GM19395 (cell line): ENCODE measurements around the gene INVS.
"Not testable (repeated sequence)": the region's sequence is repeated elsewhere in the genome, so short reads cannot be mapped to it uniquely, and the experiment has no call there.

ENCODE experiments used
- ATAC-seq: cut with Tn5 transposase; IDR thresholded peaks from one replicate; pipeline ENCODE4 v1.9.1; 2021; ENCODE audit warnings: mild to moderate bottlenecking, moderate library complexity; ENCODE audit not compliant: unreplicated experiment

The INVS gene

DNA sequence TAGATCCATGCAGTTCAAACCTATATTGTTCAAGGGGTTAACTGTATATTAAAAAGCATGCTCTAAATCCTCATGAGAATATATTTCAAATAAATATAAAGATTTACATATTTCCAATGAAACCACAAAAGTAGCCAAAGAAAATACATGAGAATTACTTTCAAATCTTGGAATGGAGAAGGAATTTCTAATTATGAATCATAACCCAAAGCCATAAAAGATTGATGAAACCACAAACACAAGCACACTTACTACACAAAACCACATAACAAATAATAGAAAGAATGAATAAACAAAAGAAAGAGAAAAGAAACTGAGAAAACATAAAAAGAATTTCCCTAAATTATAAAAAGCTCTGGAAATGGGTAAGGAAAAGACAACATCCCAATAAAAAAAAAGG lies 16.3 kb upstream of the INVS start:
- ATAC-seq: no peak

- ATAC-seq: peak; percentile 53
Observed at GRCh38 chr9:100083448-100084127, 15.5 kb upstream of the INVS start.

DNA sequence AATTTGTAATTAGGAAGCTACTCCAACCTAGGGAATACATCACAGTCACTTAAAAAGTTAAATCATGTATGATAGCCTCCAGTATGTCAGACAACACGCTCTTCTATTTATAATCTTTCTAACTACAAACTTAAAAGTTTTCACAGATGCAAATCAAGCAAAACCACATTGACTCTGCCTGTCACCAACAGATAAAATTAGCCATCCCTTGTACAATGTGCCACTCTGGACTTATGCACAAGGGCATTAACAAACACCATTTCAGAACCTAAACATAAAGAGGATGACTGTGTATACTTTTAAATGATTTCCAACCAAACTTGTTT lies 15.0 kb upstream of the INVS start:
- ATAC-seq: peak; percentile 56

- peak; percentile 80 for ATAC-seq
Observed at GRCh38 chr9:100084734-100085133, 14.3 kb upstream of the INVS start.

GRCh38 chr9:100086097-100086635 lies 12.9 kb upstream of the INVS start:
- ATAC-seq: no peak

- no peak for ATAC-seq
Observed at GRCh38 chr9:100087218-100087617, 11.8 kb upstream of the INVS start.

- no peak for ATAC-seq
Observed at GRCh38 chr9:100088202-100088601, 10.8 kb upstream of the INVS start.

- ATAC-seq: no peak
Observed at GRCh38 chr9:100090880-100091279, 8.2 kb upstream of the INVS start.

GRCh38 chr9:100091650-100092049 lies 7.4 kb upstream of the INVS start:
- no peak for ATAC-seq

- ATAC-seq: no peak
Observed at GRCh38 chr9:100092066-100092465, 7.0 kb upstream of the INVS start.

DNA sequence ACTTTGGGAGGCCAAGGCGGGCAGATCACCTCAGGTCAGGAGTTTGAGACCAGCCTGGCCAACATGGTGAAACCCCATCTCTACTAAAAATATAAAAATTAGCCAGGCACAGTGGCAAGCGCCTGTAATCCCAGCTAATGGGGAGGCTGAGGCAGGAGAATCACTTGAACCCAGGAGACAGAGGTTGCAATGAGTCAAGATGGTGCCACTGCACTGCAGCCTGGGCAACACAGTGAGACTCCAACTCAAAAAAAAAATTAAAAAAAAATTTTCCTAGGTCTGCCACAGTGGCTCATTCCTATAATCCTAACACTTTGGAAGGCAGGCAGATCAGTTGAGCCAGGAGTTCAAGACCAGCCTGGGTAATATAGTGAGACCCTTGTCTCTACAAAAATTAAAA lies 4.6 kb upstream of the INVS start:
- not testable (repeated sequence) for ATAC-seq

- ATAC-seq: no peak
Observed at GRCh38 chr9:100096378-100096916, 2.6 kb upstream of the INVS start.

DNA sequence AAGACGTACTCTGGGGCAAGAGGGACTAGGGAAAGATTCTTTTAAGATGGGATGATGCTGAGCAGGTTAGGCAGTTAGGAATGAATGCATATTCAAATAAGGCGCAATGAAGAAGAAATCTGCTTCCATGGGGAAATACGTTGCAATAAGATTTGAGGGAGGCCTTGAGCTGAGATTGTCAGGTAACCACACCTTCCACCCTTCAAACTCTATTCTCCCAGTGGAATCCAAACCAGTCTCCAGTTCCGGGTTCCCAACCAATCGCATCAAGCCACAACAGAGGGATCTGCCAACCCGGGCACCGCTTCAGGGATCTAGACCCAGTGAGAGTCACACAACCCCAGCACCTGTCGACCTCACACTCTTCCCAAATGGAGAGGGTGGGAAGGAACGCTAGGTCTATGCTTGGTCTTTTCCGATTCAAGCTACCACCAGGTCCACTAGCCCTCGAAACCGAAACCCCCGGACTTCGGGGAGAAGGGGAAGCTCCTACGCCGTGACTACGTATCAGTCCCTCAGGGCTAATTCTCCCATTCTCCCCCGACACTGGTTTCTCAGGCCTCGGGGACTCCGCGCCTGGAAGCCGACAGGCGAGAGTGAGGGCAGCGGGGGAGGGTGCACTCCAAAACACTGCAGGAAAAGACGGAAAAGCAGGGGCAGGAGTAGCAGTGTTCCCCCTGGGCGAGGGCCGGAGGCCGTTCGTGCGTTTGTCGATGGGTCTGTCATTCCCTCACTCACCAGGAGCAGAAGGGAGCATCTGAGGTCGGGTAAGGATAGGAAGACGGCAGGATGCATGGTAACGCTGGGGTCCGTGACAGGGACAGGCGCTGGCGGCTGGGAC lies 777 bp upstream of the INVS start:
- peak; percentile 28 for ATAC-seq

DNA sequence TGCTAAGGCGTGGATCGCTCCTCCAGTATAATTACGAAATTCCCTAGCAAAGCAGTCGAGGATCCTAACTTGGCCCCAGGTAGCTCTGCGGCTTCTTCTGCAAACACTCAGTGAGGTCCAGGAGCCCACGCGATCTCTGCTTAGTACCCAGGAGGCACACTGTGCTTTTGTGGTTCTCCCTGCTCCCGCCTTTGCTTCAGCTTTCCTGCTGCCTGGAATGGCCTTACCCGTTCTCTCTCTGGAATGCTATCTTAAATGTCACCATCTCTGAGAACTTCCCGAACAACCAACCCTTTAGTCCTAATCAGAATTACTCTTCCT lies 639 bp downstream of the INVS start:
- peak; percentile 0 for ATAC-seq

GRCh38 chr9:100100146-100100667 lies 1.2 kb downstream of the INVS start:
- ATAC-seq: no peak

DNA sequence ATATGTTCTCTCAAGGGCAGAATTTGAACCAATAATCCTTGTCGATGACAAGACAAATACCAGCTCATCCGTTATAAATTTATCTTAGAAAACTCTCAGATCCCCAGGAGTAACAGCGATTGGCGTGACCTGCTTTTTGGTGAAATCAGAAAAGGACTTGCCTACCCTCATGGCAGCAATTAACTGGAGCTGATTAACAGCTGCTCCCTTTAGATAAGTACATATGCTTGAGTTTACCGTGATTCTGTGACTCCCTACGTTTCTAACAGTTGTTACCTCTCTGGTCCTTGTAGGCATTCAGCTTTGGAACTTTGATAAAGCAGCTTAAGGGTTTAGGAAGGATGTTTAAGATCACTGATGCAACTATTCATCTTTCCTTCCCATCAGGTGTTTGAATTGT lies 2.6 kb downstream of the INVS start:
- ATAC-seq: no peak

- no peak for ATAC-seq
Observed at GRCh38 chr9:100104314-100104713, 5.3 kb downstream of the INVS start.

- no peak for ATAC-seq
Observed at GRCh38 chr9:100105861-100106260, 6.8 kb downstream of the INVS start.

DNA sequence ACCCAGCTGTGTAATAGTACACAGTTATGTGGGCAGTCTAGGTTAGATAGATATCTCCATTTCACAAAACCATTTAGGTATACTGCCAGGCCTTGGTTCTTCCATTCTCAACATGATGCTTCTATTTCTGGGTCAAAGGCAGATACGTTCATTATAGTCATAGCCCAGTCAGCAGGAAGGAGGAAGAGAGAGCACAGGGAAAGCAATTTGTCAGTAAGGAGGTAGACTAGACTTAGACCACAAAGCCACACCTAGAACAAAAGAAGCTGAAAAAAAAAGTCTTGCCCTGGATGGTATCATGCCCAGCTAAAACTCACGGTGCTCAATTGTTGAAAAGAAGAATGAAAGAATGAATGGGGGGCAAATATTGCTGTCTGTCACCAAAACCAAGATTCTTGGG lies 7.6 kb downstream of the INVS start:
- ATAC-seq: no peak

GRCh38 chr9:100108559-100108958 lies 9.5 kb downstream of the INVS start:
- no peak for ATAC-seq

DNA sequence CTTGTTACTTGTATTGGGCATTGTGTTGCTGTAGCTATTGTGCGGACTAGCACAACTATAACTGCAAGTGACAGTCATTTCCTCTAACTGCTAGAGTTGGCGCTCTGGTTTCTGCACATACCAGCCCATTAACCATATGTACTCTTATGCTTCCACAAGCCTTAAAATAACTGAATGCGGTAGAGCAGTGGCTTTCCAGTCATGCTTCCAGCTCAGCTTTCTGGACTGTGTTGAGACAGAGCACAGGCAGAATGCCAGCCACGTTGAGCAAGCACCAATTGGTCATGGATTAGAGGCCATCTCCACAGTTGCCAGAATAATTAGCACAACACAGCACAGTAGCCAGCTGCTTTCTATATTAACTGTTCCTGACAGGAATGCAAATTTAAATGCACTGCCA lies 12.2 kb downstream of the INVS start:
- ATAC-seq: no peak
